H9 (cell line): ENCODE measurements around the gene KATNB1. TPM values are rescaled to one million over a fixed set of nuclear protein-coding genes. Genes with fewer than 3 reads are reported as not detected.

Source experiments
- DNase-seq: peaks from one replicate; pipeline ENCODE4 v3.0.0-alpha.2; 2017
- H2AFZ ChIP-seq: one replicate; pipeline ENCODE4 v1.6.1; 2013; ENCODE audit warnings: mild to moderate bottlenecking, low read length, control low read depth, moderate library complexity
- H2AK5ac ChIP-seq: 2 replicates; pipeline ENCODE4 v1.6.1; 2013; ENCODE audit warnings: low read length, control low read depth, mixed read lengths; ENCODE audit not compliant: insufficient read length
- H2BK120ac ChIP-seq: one replicate; pipeline ENCODE4 v1.6.1; 2013; ENCODE audit warnings: low read depth, mild to moderate bottlenecking, low read length, control low read depth, inconsistent platforms; ENCODE audit not compliant: poor library complexity, severe bottlenecking
- H2BK12ac ChIP-seq: 2 replicates; pipeline ENCODE4 v1.6.1; 2013; ENCODE audit warnings: low read length, control low read depth, mixed read lengths, low read depth; ENCODE audit not compliant: insufficient read length
- H2BK15ac ChIP-seq: 2 replicates; pipeline ENCODE4 v1.6.1; 2013; ENCODE audit warnings: low read depth, low read length, control low read depth
- H2BK20ac ChIP-seq: one replicate; pipeline ENCODE4 v1.6.1; 2013; ENCODE audit warnings: low read depth, mild to moderate bottlenecking, low read length, control low read depth, inconsistent platforms; ENCODE audit not compliant: poor library complexity, severe bottlenecking
- H2BK5ac ChIP-seq: 2 replicates; pipeline ENCODE4 v1.6.1; 2013; ENCODE audit warnings: low read length, control low read depth, mixed read lengths; ENCODE audit not compliant: insufficient read length
- H3K14ac ChIP-seq: 2 replicates; pipeline ENCODE4 v1.6.1; 2013; ENCODE audit warnings: low read length, control low read depth; ENCODE audit not compliant: insufficient read depth
- H3K18ac ChIP-seq: 2 replicates; pipeline ENCODE4 v1.6.1; 2013; ENCODE audit warnings: low read depth, mild to moderate bottlenecking, mixed read lengths, low read length, control low read depth; ENCODE audit not compliant: insufficient read length
- H3K23ac ChIP-seq: 2 replicates; pipeline ENCODE4 v1.6.1; 2013; ENCODE audit warnings: low read length, control low read depth, mixed read lengths, low read depth; ENCODE audit not compliant: insufficient read length
- H3K23me2 ChIP-seq: 2 replicates; pipeline ENCODE4 v1.6.1; 2013; ENCODE audit warnings: low read depth, mild to moderate bottlenecking, mixed read lengths, low read length, control low read depth; ENCODE audit not compliant: insufficient read length, poor library complexity, severe bottlenecking
- H3K27ac ChIP-seq: 2 replicates; pipeline ENCODE4 v1.5.1; 2013; ENCODE audit warnings: low read length, control low read depth, mixed read lengths, low read depth; ENCODE audit not compliant: insufficient read length
- H3K27me3 ChIP-seq: 2 replicates; pipeline ENCODE4 v1.6.1; 2013; ENCODE audit warnings: low read length, control low read depth, inconsistent platforms; ENCODE audit not compliant: insufficient read depth
- H3K4ac ChIP-seq: 2 replicates; pipeline ENCODE4 v1.6.1; 2013; ENCODE audit warnings: low read depth, mild to moderate bottlenecking, control low read depth, inconsistent platforms, low read length, moderate library complexity
- H3K4me1 ChIP-seq: 2 replicates; pipeline ENCODE4 v1.6.1; 2013; ENCODE audit warnings: low read length, control low read depth, inconsistent platforms; ENCODE audit not compliant: insufficient read depth
- H3K4me2 ChIP-seq: 2 replicates; pipeline ENCODE4 v1.6.1; 2013; ENCODE audit warnings: low read length, control low read depth, mixed read lengths; ENCODE audit not compliant: insufficient read length, insufficient read depth
- H3K56ac ChIP-seq: 2 replicates; pipeline ENCODE4 v1.6.1; 2013; ENCODE audit warnings: low read depth, mild to moderate bottlenecking, mixed read lengths, low read length, control low read depth; ENCODE audit not compliant: insufficient read length
- H3K79me1 ChIP-seq: 2 replicates; pipeline ENCODE4 v1.6.1; 2013; ENCODE audit warnings: low read depth, mild to moderate bottlenecking, moderate library complexity, low read length, control low read depth, inconsistent platforms; ENCODE audit not compliant: insufficient read depth, poor library complexity, severe bottlenecking
- H3K79me2 ChIP-seq: 2 replicates; pipeline ENCODE4 v1.6.1; 2013; ENCODE audit warnings: low read length, control low read depth, inconsistent platforms; ENCODE audit not compliant: insufficient read depth
- H3K9ac ChIP-seq: 2 replicates; pipeline ENCODE4 v1.6.1; 2013; ENCODE audit warnings: low read length, control low read depth, mixed read lengths; ENCODE audit not compliant: insufficient read length; ENCODE audit errors: extremely low read depth
- H3K9me3 ChIP-seq: one replicate; pipeline ENCODE4 v1.6.1; 2013; ENCODE audit warnings: low read depth, low read length, inconsistent platforms; ENCODE audit not compliant: control insufficient read depth
- H3T11ph ChIP-seq: one replicate; pipeline ENCODE4 v1.6.1; 2013; ENCODE audit warnings: mild to moderate bottlenecking, low read length, control low read depth, inconsistent platforms
- H4K20me1 ChIP-seq: one replicate; pipeline ENCODE4 v1.6.1; 2013; ENCODE audit not compliant: control insufficient read depth, insufficient read length, insufficient read depth
- H4K5ac ChIP-seq: 2 replicates; pipeline ENCODE4 v1.6.1; 2013; ENCODE audit warnings: low read depth, mild to moderate bottlenecking, mixed read lengths, low read length, control low read depth; ENCODE audit not compliant: insufficient read length
- H4K8ac ChIP-seq: replicated peaks from 2 replicates; pipeline ENCODE4 v1.6.1; 2013; ENCODE audit warnings: low read length, control low read depth, mixed read lengths, low read depth; ENCODE audit not compliant: insufficient read length
- H4K91ac ChIP-seq: 2 replicates; pipeline ENCODE4 v1.6.1; 2013; ENCODE audit warnings: low read depth, mild to moderate bottlenecking, moderate library complexity, mixed read lengths, low read length, control low read depth; ENCODE audit not compliant: insufficient read length
- H3K27ac Mint-ChIP-seq, 3 experiments: 2 replicates in 2 of 3; 3 replicates in 1 of 3; pipeline ENCODE4 v1.8.0; 2020 to 2021; ENCODE audit warnings: mixed read lengths in 3 of 3, mild to moderate bottlenecking in 1 of 3, moderate library complexity in 1 of 3
- H3K27me3 Mint-ChIP-seq: 2 replicates; pipeline ENCODE4 v1.8.0; 2021; ENCODE audit warnings: low read depth, mild to moderate bottlenecking, moderate library complexity, mixed read lengths
- H3K36me3 Mint-ChIP-seq, 3 experiments: 2 replicates in 2 of 3; 3 replicates in 1 of 3; pipeline ENCODE4 v1.8.0; 2020 to 2021; ENCODE audit warnings: low read depth in 3 of 3, mixed read lengths in 3 of 3; ENCODE audit not compliant: insufficient read depth in 1 of 3
- H3K4me1 Mint-ChIP-seq, 2 experiments: 2 replicates each; pipeline ENCODE4 v1.8.0; 2020; ENCODE audit warnings: mixed read lengths in 2 of 2
- H3K4me3 Mint-ChIP-seq, 2 experiments: 2 replicates in 1 of 2; 3 replicates in 1 of 2; pipeline ENCODE4 v1.8.0; 2020 to 2021; ENCODE audit warnings: mild to moderate bottlenecking in 2 of 2, mixed read lengths in 2 of 2, moderate library complexity in 1 of 2
- H3K9me3 Mint-ChIP-seq, 2 experiments: 2 replicates in 1 of 2; 3 replicates in 1 of 2; pipeline ENCODE4 v1.8.0; 2020; ENCODE audit warnings: mild to moderate bottlenecking in 2 of 2, mixed read lengths in 2 of 2, moderate library complexity in 1 of 2
- WGBS: extraction: QIAGEN DNeasy Blood & Tissue Kit; methylation state at CpG from one replicate; pipeline ENCODE4 v1.1.7; 2013; ENCODE audit warnings: missing lambda C conversion rate, low lambda C conversion rate, mixed read lengths; ENCODE audit not compliant: insufficient read length; ENCODE audit errors: extremely low coverage; 5-methylcytosine and 5-hydroxymethylcytosine counted together
- total RNA-seq: library from RNA; stranded (reverse); gene quantifications from 2 replicates; pipeline ENCODE4 v1.2.1, GENCODE V29; 2021
- TF ChIP-seq, protein P1 (sequence below): fragments of 200-600 bp; sonication (generic); conservative IDR thresholded peaks from 3 replicates; pipeline ENCODE4 v1.8.0; 2021; ENCODE audit warnings: antibody characterized with exemption, mild to moderate bottlenecking

The KATNB1 gene
- total RNA-seq, 1 experiment from 2014 or later, result 29.9 TPM

GRCh38 chr16:57787519-57787905 is 51.9 kb downstream of the KATNB1 start:
- H3K79me1 ChIP-seq, result no peaks in the 10 kb centered on the region
- TF ChIP-seq, protein P1, sequence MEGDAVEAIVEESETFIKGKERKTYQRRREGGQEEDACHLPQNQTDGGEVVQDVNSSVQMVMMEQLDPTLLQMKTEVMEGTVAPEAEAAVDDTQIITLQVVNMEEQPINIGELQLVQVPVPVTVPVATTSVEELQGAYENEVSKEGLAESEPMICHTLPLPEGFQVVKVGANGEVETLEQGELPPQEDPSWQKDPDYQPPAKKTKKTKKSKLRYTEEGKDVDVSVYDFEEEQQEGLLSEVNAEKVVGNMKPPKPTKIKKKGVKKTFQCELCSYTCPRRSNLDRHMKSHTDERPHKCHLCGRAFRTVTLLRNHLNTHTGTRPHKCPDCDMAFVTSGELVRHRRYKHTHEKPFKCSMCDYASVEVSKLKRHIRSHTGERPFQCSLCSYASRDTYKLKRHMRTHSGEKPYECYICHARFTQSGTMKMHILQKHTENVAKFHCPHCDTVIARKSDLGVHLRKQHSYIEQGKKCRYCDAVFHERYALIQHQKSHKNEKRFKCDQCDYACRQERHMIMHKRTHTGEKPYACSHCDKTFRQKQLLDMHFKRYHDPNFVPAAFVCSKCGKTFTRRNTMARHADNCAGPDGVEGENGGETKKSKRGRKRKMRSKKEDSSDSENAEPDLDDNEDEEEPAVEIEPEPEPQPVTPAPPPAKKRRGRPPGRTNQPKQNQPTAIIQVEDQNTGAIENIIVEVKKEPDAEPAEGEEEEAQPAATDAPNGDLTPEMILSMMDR, result no peak
- no peak overlapping the region for H4K8ac ChIP-seq
- no peaks in the 10 kb centered on the region for H3K9me3 Mint-ChIP-seq
- no peak overlapping the region for H3K23ac ChIP-seq
- H3K27me3 ChIP-seq, result no peaks in the 10 kb centered on the region
- H2AFZ ChIP-seq, result no peak overlapping the region
- no peaks in the 10 kb centered on the region for H3K23me2 ChIP-seq
- no peaks in the 10 kb centered on the region; the same call in 1 of the 2 replicates for H3K27me3 Mint-ChIP-seq
- no peak overlapping the region for H3K4ac ChIP-seq
- H2BK15ac ChIP-seq, result no peak overlapping the region
- H4K20me1 ChIP-seq, result no peaks in the 10 kb centered on the region
- no peak overlapping the region for H3K9ac ChIP-seq
- no peak overlapping the region for H2BK12ac ChIP-seq
- H3K14ac ChIP-seq, result peak overlapping the region; percentile 24; the same call in 1 of the 2 replicates
- H2AK5ac ChIP-seq, result no peak overlapping the region
- no peaks in the 10 kb centered on the region for H3K79me2 ChIP-seq
- DNase-seq, result no peak
- H3K56ac ChIP-seq, result no peak overlapping the region
- H3K4me1 ChIP-seq, result no peaks in the 10 kb centered on the region
- no peak overlapping the region for H3K4me2 ChIP-seq
- no peak overlapping the region for H2BK20ac ChIP-seq
- no CpG with 5 or more reads among the region's 8 CpGs for WGBS
- no peaks in the 10 kb centered on the region; a peak in 1 of 7 replicates for H3K36me3 Mint-ChIP-seq
- H3K4me1 Mint-ChIP-seq, result peaks cover 2 to 14% of the 10 kb centered on the region in 2 experiments; a peak in 3 of 4 replicates
- H3K4me3 Mint-ChIP-seq, result no peak overlapping the region
- H4K91ac ChIP-seq, result no peak overlapping the region
- no peak overlapping the region for H3K18ac ChIP-seq
- H3K27ac Mint-ChIP-seq, result peak overlapping the region in 1 of 3 experiments; percentile 95; a peak in 3 of 7 replicates
- H4K5ac ChIP-seq, result no peak overlapping the region
- H2BK120ac ChIP-seq, result no peak overlapping the region
- H2BK5ac ChIP-seq, result no peak overlapping the region
- no peak overlapping the region for H3K27ac ChIP-seq
- no peaks in the 10 kb centered on the region for H3K9me3 ChIP-seq
- no peak overlapping the region for H3T11ph ChIP-seq
